RKO (cell line): Measurements from ENCODE around the gene DCLRE1C.
"Not testable (repeated sequence)": the region's sequence is repeated elsewhere in the genome, so short reads cannot be mapped to it uniquely, and the experiment has no call there.

ENCODE experiments used
- DNase-seq: peaks from one replicate; pipeline ENCODE4 v3.0.0-alpha.2; 2016; ENCODE audit warnings: low spot score

The DCLRE1C gene

DNA sequence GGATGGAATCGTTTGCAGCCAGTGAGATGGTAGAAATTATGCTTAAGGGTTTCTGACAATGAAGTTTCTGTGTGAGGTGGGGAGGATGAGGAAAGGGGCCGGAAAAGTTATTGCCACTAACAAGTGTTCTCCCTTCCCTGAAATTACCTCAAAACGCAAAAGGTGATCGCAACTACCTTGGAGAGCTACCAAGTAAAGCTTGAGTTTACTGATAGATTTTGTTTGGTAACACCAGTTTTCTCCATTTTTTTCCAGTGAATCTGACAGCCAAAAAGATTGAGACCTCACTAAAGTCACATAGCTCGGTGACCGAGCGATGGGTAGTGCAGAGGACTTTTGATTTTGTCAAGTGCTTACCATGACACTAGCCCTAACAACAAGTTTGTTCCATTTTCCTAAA lies 73.7 kb downstream of the DCLRE1C start:
- DNase-seq = peak; percentile 42

DNA sequence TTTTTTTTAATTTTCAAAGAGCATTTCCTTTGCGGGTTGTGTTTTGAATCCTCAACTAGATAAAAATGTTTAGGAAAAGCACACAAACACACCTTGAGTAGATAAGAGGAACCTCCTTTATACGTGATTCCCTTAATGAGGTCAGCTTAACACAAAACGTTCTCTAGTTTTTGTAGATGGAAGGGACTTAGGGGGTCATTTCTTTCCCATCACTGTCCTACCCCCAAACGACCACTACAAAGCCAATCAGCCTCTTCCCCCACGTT lies 74.0 kb downstream of the DCLRE1C start:
- peak; percentile 38 for DNase-seq

DNA sequence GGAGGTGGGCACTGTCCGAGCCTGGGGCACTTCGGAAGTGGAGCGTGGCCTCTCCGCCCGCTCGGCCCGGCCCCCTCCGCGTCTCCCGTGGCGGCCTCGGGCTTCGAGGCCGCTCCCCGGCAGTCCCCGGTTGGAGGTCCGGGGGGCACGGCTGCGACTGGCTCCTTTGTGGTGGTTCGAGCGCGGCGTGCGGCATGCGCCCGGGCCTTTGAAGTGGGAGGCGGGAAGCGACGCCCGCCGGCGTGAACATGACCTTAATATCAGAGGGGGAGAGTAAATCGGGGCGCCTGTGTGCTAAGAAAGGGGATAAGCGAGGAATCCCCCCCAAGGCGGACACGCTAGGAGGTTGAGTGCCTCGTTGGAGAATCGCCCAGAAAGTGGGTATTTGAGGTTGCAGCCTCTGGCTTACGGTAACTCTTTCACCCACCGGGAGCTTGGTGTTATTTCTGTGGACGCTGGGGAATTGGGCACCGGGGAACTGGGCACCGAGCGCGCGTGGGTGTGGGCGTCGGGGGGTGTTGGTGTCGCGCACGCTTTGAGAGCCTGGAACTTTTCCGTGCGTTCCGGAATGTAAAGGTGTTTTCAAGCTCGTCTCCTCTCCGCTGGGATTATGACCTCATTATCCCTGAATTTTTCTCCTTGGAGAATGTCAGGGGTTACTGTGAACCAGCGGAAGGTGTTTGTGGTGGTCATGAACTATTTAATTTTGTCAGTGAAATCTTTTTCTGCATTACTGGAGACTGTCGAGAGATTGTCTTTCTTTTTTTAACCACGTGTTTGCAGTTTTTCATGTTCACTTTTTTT lies 74.6 kb downstream of the DCLRE1C start:
- DNase-seq = peak; percentile 59

DNA sequence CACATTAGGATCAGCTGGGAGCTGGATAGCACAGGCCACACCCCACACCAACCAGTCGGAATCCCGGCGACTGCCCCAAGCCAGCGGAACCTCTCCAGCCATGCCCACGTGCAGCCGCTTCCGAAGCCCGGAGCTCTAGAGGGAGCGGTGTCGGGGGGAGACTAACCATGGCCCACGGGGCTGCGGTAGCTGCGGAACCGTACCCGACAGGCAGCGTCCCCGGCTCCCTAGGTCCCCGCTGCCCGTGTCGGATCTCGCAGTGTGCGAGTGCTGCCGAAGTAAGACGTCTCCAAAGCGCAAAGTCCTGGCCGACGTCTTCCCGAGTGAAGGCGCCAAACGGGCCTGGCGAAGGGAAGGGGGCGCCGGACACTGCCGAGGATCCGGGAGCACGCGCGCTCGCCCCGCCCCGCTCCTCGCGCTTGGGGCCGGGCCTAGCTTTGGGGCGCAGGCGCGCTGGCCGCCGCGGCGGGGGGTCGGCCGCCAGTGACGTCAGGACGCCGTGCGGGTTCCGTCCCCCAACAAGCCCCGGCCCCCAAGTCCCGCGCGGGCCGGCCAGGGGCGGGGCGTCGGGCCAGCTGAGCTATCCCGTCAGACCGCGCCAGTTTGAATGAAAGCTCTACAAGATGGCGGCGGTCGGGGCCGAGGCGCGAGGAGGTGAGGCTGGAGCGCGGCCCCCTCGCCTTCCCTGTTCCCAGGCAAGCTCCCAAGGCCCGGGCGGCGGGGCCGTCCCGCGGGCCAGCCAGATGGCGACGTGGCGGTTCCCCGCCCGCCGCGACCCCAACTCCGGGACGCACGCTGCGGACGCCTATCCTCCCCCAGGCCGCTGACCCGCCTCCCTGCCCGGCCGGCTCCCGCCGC lies 75.4 kb downstream of the DCLRE1C start, which contains the start of gene SUV39H2:
SUV39H2 (plus strand) TSS at position 601 of the 858 bp plus-strand sequence; CDS start at position 624, 23 bp downstream.
- peak; percentile 97 for DNase-seq

DNA sequence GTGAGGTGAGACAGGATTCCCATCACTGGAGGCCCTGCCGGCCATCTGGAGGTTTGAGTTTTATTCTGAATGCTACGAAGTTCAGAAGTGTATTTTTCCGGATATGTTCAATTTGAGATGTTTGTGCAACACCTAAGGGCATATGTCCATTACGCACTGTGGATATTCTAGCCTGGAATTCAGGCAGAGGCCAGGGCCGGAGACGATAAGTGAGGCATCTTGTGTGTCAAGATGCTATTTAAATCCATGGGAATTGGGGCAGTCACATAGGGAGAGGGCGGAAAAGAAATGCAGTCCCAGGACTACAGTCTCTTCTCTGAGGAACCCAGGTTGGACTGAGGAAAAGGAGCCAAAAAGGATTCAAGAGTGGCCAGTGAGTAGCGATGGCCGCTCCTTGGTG lies 77.1 kb downstream of the DCLRE1C start:
- DNase-seq = no peak

DNA sequence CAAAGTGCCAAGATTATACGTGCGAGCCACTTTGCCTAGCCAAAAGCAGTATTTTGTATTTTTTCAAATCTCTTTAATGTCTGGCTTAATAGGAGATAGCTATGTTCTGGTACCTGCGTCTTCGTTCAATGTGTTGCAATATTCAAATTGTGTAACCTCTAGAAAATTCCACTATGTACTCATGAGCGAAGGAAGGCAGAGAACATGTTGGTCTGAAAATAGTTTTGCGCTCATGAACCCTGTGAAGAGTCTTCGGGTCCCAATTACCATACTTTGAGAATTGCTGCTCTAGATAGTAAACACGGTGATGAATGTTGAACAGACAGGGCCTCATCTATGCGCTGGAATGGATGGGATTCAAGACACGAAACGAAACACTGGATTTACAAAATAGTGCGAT lies 78.0 kb downstream of the DCLRE1C start:
- no peak for DNase-seq

DNA sequence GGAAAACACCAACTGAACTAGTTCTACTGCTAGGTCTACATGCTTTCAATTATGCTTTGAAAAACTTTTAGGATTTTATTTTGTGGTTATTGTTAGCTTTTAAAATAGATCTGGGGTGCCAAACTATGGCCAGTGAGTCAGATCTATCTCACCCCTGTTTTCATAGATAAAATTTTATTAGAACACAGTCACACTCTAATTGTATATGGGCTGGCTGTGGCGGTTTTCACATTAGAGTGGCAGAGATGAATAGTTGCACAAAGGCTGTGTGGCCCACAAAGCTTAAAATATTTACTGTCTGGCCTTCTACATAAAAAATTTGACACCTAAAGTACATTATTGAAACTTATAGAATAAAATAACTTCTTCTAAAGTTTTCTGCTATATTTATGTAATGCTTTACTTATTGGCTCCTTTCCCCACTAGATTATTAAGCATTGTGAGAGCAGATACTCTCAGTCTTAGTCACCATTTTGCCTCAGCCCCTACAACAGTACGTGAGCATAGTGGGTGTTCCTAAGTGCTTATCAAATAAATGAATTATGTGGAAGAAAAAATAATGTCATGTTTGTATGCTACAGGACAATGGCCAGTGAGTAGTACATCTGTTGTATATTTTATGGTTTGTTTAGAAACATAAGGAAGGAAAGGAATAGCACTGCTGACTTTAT lies 80.7 kb downstream of the DCLRE1C start:
- peak; percentile 55 for DNase-seq

DNA sequence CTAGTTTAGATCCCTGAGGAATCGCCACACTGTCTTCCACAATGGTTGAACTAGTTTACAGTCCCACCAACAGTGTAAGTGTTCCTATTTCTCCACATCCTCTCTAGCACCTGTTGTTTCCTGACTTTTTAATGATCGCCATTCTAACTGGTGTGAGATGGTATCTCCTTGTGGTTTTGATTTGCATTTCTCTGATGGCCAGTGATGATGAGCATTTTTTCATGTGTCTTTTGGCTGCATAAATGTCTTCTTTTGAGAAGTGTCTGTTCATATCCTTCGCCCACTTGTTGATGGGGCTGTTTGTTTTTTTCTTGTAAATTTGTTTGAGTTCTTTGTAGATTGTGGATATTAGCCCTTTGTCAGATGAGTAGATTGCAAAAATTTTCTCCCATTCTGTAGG lies 89.0 kb downstream of the DCLRE1C start:
- not testable (repeated sequence) for DNase-seq

DNA sequence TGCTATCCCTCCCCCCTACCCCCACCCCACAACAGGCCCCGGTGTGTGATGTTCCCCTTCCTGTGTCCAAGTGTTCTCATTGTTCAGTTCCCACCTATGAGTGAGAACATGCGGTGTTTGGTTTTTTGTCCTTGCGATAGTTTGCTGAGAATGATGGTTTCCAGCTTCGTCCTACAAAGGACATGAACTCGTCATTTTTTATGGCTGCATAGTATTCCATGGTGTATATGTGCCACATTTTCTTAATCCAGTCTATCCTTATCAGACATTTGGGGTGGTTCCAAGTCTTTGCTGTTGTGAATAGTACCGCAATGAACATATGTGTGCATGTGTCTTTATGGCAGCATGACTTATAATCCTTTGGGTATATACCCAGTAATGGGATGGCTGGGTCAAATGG lies 89.4 kb downstream of the DCLRE1C start:
- not testable (repeated sequence) for DNase-seq

DNA sequence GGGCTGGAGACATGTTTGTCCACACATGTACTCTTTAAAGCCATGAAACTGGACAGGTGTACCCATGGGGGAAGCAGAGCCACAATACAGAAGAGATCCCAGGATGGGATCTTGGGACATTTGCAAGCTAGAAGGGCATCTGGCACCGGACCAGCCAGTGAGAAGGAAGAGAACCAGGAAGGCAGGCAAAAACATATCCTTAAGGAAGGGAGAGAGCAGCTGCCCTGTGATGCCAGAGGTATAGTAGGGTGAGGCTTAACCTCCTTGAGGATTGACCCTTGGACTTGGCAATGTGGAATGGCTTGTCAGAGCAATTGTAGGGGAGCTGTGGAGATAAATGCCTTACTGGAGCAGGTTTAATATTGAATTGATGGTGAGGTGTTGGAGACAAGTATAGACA lies 93.1 kb downstream of the DCLRE1C start:
- no peak for DNase-seq

DNA sequence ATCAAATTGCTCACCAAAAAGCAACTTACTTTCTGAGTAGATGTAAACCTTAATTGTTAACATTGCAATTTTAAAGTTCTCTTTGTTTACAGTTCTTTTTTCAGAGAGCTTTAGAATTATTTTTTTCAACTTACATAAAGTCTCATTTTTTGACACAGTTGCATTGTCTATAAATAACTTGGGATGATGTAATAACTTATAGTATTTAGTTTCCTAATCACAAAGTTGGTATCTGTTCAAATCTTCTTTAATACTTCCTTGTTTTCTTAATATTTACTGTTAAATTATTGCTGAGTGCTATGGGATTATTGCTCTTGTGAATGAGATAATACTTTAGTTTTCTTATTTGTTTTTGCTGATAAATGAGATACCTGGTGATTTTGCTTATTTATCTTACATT lies 94.1 kb downstream of the DCLRE1C start:
- DNase-seq = no peak

DNA sequence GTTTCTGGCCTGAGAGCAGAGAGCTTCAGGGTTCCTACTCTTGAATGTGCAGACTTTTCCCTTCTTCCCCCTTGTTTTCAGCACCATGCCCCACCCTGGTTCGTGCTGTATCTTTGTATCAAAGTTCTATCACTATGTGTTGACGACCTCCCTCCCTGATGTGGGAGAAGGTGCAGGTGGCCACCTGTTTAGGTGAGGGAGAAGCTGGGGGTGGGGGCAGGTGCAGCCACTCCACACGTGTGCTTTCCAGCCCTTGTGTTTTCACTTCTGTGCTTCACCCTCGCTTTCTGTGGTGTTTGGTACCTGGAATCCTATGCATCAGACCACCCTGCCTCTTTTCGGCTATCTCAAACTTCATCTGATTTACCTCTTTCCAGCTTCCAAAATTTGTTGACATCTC lies 94.9 kb downstream of the DCLRE1C start:
- no peak for DNase-seq

DNA sequence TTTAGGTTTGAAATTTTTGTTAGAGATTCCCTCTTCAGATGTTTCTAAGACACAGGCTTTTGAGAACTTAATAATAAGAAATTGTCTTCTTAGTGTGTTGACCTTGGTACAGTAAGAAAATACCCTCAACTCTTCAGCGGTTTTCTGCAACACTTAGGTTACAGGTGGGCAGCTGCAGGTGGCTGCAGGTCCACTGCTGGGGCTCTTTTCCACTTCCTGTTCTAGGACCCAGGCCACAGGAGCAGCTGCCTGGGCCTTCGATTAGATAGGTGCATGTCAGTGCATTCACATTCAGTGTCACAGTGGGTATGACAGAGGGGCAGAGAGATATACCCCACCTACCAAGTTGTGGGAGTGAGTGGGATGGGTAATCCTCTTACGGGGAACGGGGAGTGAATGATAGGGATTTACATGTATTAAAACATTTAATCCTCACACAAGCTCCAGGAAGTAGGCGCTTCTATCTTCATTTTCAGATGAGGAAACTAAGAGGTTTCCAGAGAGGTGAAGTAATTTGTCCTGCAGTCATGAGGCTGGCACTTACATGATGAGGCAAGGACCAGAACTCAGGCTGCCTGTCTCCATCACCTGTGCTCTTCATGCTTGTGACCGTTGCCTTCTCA lies 95.4 kb downstream of the DCLRE1C start:
- no peak for DNase-seq

DNA sequence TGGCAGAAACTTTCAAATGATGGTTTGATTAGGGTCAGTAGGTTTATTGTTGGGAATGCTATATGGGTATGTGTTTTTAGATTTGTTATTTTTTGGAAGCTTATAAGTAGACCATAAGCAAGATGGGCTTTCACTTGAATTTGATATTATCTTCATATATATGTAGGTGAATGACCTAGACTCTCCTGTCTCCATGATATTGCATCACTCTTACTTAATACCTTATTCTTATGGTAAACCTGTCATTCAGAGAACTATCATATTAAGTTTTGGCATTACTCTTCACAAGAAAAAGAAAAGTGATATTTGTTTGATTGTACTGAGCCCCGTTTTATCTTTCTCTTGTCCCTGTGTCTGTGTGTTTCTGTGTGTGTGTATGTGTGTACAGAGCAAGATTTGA lies 98.4 kb downstream of the DCLRE1C start:
- DNase-seq = no peak

DNA sequence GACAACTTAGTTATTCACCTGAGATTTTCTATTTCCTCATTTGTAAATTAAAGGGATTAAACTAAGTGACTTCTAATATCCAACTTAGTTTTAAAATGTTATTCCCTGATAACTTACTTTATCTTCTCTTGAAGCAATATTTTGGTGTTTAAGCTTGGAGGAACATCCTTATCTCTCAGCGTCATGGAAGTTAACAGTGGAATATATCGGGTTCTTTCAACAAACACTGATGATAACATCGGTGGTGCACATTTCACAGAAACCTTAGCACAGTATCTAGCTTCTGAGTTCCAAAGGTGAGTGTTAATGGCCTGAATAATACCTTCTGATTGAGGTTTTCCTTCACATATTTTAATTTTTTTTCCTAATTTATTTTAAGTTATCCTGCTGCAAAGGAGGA lies 101.7 kb downstream of the DCLRE1C start:
- no peak for DNase-seq
